OCI-LY7 (cell line): ENCODE measurements around the gene SPATA2. TPM values are rescaled to one million over a fixed set of nuclear protein-coding genes. Genes with fewer than 3 reads are reported as not detected.

Experiments
- BruUV-seq: library from RNA; stranded (reverse); fragments of 400-500 nt; replicated peaks from 2 replicates; lab custom pipeline; 2021; lab: Mats Ljungman, UMichigan
- CTCF ChIA-PET: fragments of 300-600 bp; sonication (Branson Sonifier 250); formaldehyde crosslinking; loops from one replicate; lab custom pipeline; 2022; ENCODE audit warnings: antibody characterized with exemption; ENCODE audit not compliant: unreplicated experiment; lab: Charles Lee
- POLR2A ChIA-PET: fragments of 300-600 bp; sonication (Branson Sonifier 250); formaldehyde crosslinking; loops from one replicate; lab custom pipeline; 2022; ENCODE audit warnings: antibody characterized with exemption; lab: Charles Lee
- DNase-seq: peaks from one replicate; pipeline ENCODE4 v3.0.0-alpha.2; 2015; ENCODE audit warnings: low spot score
- H2AFZ ChIP-seq: fragments of 200-600 bp; sonication (generic), shearing (Covaris generic); 2 replicates; pipeline ENCODE4 v1.6.1; 2014; ENCODE audit warnings: mild to moderate bottlenecking, antibody characterized with exemption, low read length, moderate library complexity
- H3K27ac ChIP-seq: fragments of 200-600 bp; sonication (generic); 2 replicates; pipeline ENCODE4 v1.5.1; 2014; ENCODE audit warnings: mixed run types, low read depth, mild to moderate bottlenecking, moderate library complexity, low read length, inconsistent platforms; ENCODE audit not compliant: poor library complexity, severe bottlenecking
- H3K36me3 ChIP-seq: fragments of 200-600 bp; sonication (generic); 2 replicates; pipeline ENCODE4 v1.6.1; 2014; ENCODE audit warnings: mild to moderate bottlenecking, antibody characterized with exemption, low read length, moderate library complexity, mixed read lengths; ENCODE audit not compliant: insufficient read depth
- H3K4me1 ChIP-seq: fragments of 200-600 bp; sonication (generic); 2 replicates; pipeline ENCODE4 v1.5.1; 2014; ENCODE audit warnings: mild to moderate bottlenecking, low read length; ENCODE audit not compliant: insufficient read depth, poor library complexity, severe bottlenecking
- H3K4me2 ChIP-seq: fragments of 200-600 bp; sonication (generic); 2 replicates; pipeline ENCODE4 v1.6.1; 2014; ENCODE audit warnings: mild to moderate bottlenecking, low read length
- H3K4me3 ChIP-seq: fragments of 200-600 bp; sonication (generic); 2 replicates; pipeline ENCODE4 v1.5.1; 2014; ENCODE audit warnings: mild to moderate bottlenecking, low read depth, low read length; ENCODE audit not compliant: poor library complexity, severe bottlenecking
- H3K79me2 ChIP-seq: fragments of 200-600 bp; sonication (generic); 2 replicates; pipeline ENCODE4 v1.6.1; 2016; ENCODE audit warnings: low read depth, mild to moderate bottlenecking, low read length, moderate library complexity, mixed read lengths; ENCODE audit not compliant: insufficient read depth
- H3K9me2 ChIP-seq: fragments of 200-600 bp; sonication (generic); 2 replicates; pipeline ENCODE4 v1.6.1; 2016; ENCODE audit warnings: mild to moderate bottlenecking, low read length, mixed read lengths; ENCODE audit not compliant: insufficient read depth
- H3K9me3 ChIP-seq: fragments of 200-600 bp; sonication (generic); 2 replicates; pipeline ENCODE4 v1.6.1; 2014; ENCODE audit warnings: mild to moderate bottlenecking, mixed run types, low read length, mixed read lengths
- H4K20me1 ChIP-seq: fragments of 200-600 bp; sonication (generic); 2 replicates; pipeline ENCODE4 v1.6.1; 2014; ENCODE audit warnings: mild to moderate bottlenecking, antibody characterized with exemption, low read length, moderate library complexity, mixed read lengths; ENCODE audit not compliant: insufficient read depth
- EZH2phosphoT487 ChIP-seq: fragments of 200-600 bp; sonication (generic); IDR thresholded peaks from 2 replicates; pipeline ENCODE4 v1.6.1; 2018; ENCODE audit warnings: low read depth, borderline replicate concordance, mild to moderate bottlenecking, mixed run types, antibody characterized with exemption, low read length, moderate library complexity, mixed read lengths
- intact Hi-C: fragments of 100-400 bp; cut with micrococcal nuclease; formaldehyde crosslinking; loops from one replicate; pipeline ENCODE4 v1.10.0; 2022; ENCODE audit not compliant: unreplicated experiment
- total RNA-seq, 2 experiments: library from RNA; depleted of rRNA in 1 of 2; stranded (reverse); fragments of >200 nt in 1 of 2; shearing (Covaris generic) in 1 of 2; gene quantifications; 2 replicates each; pipeline ENCODE4 v1.2.3, GENCODE V29; 2014 to 2022
- TF ChIP-seq, protein P1 (sequence below): fragments of 200-600 bp; sonication (generic); conservative IDR thresholded peaks from 2 replicates; pipeline ENCODE4 v1.5.1; 2014; ENCODE audit warnings: mild to moderate bottlenecking, antibody characterized with exemption, low read length, moderate library complexity, mixed read lengths

SPATA2 gene
- total RNA-seq, 2 experiments from 2014 or later = 3.9 to 8.1 TPM

DNA sequence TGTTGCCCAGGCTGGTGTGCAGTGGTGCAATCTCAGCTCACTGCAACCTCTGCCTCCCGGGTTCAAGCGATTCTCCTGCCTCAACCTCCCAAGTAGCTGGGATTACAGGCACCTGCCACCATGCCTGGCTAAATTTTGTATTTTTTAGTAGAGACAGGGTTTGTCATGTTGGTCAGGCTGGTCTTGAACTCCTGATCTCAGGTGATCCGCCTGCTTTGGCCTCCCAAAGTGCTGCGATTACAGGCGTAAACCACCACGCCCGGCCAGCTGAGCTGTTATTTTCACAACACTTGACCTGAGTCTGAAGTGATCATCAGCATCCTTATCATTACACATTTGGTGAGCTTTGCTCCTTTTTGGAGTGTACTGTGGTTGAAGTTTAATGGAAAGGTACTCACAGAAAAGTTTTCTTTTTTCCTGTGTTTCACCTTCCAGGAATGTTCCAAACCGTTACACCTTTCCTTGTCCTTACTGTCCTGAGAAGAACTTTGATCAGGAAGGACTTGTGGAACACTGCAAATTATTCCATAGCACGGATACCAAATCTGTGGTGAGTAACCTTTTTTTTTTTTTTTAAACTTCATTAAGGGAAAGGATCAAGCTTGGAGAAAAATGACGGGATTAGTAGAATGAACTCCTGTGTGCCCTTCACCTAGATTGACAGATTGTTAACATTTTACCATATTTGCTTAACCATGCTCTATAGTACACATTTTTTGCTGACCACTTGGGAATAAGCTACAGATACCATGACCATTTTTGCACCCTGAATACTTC, 30.6 kb upstream of the SPATA2 start:
- H2AFZ ChIP-seq = no peak overlapping the region
- H3K27ac ChIP-seq = no peak overlapping the region
- intact Hi-C loops = no loop called here
- no peak for DNase-seq
- CTCF ChIA-PET = no interaction called here
- H3K9me2 ChIP-seq = no peaks in the 10 kb centered on the region
- no peaks in the 10 kb centered on the region for H4K20me1 ChIP-seq
- no peak overlapping the region for H3K4me2 ChIP-seq
- H3K4me1 ChIP-seq = no peaks in the 10 kb centered on the region
- no peak overlapping the region for H3K4me3 ChIP-seq
- no TSS peak for BruUV-seq
- H3K79me2 ChIP-seq = peaks cover 10% of the 10 kb centered on the region; the same call in 1 of the 2 replicates
- peaks cover 94% of the 10 kb centered on the region for H3K36me3 ChIP-seq
- H3K9me3 ChIP-seq = no peaks in the 10 kb centered on the region
- TF ChIP-seq EZH2phosphoT487 = no peak
- TF ChIP-seq, protein P1, sequence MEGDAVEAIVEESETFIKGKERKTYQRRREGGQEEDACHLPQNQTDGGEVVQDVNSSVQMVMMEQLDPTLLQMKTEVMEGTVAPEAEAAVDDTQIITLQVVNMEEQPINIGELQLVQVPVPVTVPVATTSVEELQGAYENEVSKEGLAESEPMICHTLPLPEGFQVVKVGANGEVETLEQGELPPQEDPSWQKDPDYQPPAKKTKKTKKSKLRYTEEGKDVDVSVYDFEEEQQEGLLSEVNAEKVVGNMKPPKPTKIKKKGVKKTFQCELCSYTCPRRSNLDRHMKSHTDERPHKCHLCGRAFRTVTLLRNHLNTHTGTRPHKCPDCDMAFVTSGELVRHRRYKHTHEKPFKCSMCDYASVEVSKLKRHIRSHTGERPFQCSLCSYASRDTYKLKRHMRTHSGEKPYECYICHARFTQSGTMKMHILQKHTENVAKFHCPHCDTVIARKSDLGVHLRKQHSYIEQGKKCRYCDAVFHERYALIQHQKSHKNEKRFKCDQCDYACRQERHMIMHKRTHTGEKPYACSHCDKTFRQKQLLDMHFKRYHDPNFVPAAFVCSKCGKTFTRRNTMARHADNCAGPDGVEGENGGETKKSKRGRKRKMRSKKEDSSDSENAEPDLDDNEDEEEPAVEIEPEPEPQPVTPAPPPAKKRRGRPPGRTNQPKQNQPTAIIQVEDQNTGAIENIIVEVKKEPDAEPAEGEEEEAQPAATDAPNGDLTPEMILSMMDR = no peak
- POLR2A ChIA-PET = interaction anchor here (0.7 to 1.3 kb wide), 2 partner anchors 10 to 153 kb away, joined by 3 read pairs; partner anchors contain the start of gene RNF114

DNA sequence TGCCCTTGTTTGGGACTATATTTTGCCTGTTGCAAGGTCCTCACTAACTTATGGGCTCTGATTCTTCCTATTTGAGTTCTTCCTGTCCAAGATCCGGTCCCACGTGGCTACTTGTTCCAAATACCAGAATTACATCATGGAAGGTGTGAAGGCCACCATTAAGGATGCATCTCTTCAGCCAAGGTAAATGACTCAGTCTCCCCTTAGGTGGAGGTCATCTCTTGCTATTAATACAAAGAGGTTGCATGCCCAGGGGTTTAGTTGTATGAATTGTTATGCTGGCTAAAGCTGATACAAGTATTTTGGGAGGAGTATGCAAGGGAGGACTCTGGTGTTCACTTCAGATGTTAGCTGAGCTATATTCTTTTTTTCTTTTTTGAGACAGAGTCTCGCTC, 30.0 kb upstream of the SPATA2 start:
- ChIA-PET CTCF (no interaction called here), POLR2A (interaction anchor here (1.3 kb wide), 1 partner anchor 9 kb away, joined by 3 read pairs; the partner anchor contains the start of gene RNF114)
- Histone ChIP-seq H3K9me3 (no peaks in the 10 kb centered on the region), H3K4me2 (no peak overlapping the region), H3K9me2 (no peaks in the 10 kb centered on the region), H2AFZ (no peak overlapping the region), H3K4me3 (no peak overlapping the region), H4K20me1 (no peaks in the 10 kb centered on the region), H3K36me3 (peaks cover 88% of the 10 kb centered on the region), H3K27ac (no peak overlapping the region), H3K79me2 (peaks cover 10% of the 10 kb centered on the region; the same call in 1 of the 2 replicates), H3K4me1 (no peaks in the 10 kb centered on the region)
- DNase-seq = no peak
- intact Hi-C loops = no loop called here
- TF ChIP-seq, protein P1 = no peak
- no peak for TF ChIP-seq EZH2phosphoT487
- BruUV-seq = no TSS peak

DNA sequence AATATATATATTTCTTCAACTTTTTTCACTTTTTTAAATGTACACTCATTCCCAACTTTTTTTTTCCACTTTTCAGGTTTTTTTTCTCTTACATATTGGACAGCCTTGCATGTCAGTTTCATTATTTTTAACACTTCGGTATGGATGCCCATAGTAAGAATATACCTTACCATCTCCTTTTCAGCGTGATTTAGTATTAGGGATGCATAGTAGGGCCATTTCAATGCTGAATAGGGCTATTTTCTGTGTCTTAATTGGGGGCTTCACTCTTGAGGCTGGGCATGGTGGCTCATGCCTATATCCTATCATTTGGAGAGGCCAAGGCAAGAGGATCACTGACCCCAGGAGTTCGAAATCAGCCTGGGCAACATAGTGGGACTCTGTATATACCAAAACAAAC, 27.6 kb upstream of the SPATA2 start:
- Histone ChIP-seq H3K9me2 (no peaks in the 10 kb centered on the region), H3K36me3 (peaks cover 81% of the 10 kb centered on the region), H4K20me1 (peaks cover 5% of the 10 kb centered on the region; the same call in 1 of the 2 replicates), H3K4me3 (no peak overlapping the region), H3K4me2 (no peak overlapping the region), H3K79me2 (peaks cover 33% of the 10 kb centered on the region), H3K4me1 (peaks cover 15% of the 10 kb centered on the region), H3K9me3 (no peaks in the 10 kb centered on the region), H3K27ac (no peak overlapping the region), H2AFZ (no peak overlapping the region)
- intact Hi-C loops = no loop called here
- POLR2A ChIA-PET = interaction anchor here (0.6 kb wide), 1 partner anchor 163 kb away, joined by 3 read pairs; no protein-coding TSS in a partner anchor
- TF ChIP-seq EZH2phosphoT487 = no peak
- TF ChIP-seq, protein P1 = no peak
- DNase-seq = no peak
- CTCF ChIA-PET = interaction anchor here (0.6 kb wide), 1 partner anchor 140 kb away, joined by 3 read pairs; no protein-coding TSS in a partner anchor
- BruUV-seq = no TSS peak
